GM21381 (cell line): ENCODE measurements around the gene NDUFAF8.

Source experiments
- ATAC-seq: cut with Tn5 transposase; IDR thresholded peaks from one replicate; pipeline ENCODE4 v1.9.1; 2021; ENCODE audit warnings: mild to moderate bottlenecking, moderate library complexity; ENCODE audit not compliant: unreplicated experiment

NDUFAF8 gene

GRCh38 chr17:81267390-81268067 lies 28.4 kb downstream of the NDUFAF8 start:
- ATAC-seq, result no peak

DNA sequence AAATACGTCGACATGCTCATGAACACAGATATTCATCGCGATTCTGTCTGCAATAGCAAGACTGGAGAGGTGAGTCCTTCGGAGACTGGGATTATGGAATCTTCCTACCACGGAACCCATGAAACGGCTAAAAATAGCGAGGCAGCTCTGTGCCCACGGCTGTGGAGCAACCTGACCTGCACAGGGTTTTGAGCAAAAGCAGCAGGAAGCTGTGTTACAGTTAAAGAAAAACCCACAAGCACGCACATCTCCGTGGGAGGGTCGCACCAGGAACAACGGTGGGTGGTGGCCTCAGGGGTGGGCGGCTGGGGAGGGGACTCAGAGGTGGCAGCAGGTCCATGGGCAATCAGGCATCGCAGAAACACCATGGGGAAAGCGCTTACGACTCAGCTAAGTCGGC lies 31.2 kb downstream of the NDUFAF8 start:
- ATAC-seq, result no peak

GRCh38 chr17:81271226-81271625 lies 32.1 kb downstream of the NDUFAF8 start:
- no peak for ATAC-seq

GRCh38 chr17:81272616-81273015 lies 33.5 kb downstream of the NDUFAF8 start:
- no peak for ATAC-seq

DNA sequence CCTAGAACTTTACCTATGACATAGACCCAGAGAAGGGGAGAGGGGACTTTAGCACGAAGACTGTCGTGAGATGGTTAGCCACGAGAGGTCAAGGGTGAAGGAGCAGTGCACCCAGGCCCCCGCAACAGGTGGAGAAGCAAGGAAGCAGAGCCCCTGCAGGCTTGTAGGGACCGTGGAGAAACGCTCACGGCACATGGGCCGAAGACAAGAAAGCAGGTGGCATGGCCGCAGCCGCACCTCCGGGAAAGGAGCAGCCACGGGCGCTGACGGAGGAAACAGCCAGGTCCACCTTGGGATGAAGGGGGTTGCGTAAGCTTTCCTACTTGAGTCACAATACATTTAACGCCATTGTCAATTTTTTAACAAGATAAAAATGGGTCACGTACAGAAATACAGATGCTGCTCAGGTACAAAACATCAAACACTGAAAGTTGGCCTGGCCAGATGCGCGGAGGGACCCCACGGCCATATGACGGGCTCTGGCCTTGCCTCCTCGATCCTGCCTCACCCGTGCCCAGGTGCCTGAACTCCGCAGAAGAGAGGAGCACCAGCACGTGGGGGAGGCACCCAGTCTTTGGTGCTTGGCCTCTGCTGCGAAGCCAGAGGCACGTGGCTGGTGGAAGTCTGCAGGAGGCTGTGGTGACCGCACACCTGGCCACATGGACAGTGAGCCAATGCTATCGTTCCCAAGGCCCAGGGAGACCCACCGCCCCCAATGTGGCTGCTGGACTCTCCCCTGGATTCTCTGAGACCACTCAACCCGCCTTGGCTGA lies 34.8 kb downstream of the NDUFAF8 start:
- ATAC-seq, result no peak

GRCh38 chr17:81274471-81274855 lies 35.3 kb downstream of the NDUFAF8 start:
- no peak for ATAC-seq

- no peak for ATAC-seq
These were observed 37.7 kb downstream of the NDUFAF8 start for GRCh38 chr17:81276781-81277180.

DNA sequence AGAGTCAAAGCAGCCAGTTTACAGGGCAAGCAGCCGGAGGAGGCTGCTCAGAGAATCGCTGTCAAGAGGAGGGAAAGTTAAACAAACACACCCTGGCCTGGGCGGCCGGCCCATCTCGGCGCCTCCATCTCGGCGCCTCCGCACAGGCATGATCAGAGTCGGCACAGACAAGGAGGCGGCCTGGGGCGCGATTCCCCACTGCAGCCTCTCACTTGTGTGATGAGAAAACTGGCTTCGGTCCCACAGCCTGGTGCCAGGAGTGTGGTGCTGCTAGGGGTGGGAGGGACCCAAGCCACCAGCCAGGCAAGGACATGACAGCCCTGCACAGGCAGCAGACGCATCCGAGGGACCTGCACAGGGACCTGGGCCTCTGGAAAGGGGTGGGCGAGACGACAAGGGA lies 38.3 kb downstream of the NDUFAF8 start:
- no peak for ATAC-seq

DNA sequence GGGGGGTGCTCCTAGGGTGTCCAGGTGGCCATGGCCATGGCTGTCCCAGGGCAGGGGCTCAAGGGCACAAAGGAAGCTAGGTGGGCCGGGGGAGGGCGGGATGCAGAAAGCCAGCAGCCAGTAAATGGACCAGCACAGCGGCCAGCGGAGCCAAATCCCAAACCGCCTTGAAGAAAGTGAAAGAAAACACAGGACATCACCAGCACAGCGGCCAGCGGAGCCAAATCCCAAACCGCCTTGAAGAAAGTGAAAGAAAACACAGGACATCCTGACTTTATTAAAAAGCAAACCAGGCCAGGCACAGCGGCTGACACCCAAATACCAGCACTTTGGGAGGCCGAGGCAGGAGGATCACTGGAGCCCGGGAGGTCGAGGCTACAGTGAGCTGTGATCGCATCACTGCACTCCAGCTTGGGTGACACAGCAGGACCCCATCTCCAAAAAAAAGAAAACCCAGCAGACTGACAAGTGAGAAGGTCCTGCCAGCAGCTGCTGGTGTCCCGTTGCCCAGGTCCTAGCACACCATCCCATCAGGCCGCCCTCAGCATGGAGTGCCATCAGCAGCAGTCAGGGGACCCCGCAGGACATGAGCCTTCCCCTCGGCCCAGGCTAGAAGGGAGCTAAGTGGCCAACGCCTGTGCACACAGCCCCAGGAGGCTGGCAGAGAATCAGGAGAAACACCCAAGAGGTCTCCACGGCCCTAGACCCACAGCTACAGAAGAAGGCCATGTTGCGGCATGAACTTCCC lies 39.0 kb downstream of the NDUFAF8 start:
- ATAC-seq, result no peak

DNA sequence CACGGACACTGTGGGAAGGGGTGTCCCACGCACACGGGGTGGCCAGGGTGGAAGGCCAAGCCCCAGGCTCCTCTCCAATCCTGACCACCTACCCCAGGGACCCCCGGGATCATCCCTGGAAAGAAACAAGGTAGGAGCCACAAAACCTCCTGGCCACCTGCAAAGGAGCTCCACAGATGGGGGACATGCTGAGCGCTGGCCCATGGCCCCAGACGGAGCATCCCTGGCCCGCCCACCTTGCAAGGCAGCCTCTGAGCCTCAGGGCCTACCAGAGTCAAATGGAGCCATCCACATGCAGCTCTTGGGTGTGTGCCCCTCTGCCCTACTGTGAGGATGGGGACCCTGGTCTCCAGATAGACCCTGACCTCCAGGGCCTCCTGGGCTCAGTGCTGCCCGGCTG lies 39.7 kb downstream of the NDUFAF8 start:
- no peak for ATAC-seq

GRCh38 chr17:81279278-81280275 lies 40.5 kb downstream of the NDUFAF8 start:
- no peak for ATAC-seq

GRCh38 chr17:81280571-81280970 lies 41.5 kb downstream of the NDUFAF8 start:
- ATAC-seq, result no peak

DNA sequence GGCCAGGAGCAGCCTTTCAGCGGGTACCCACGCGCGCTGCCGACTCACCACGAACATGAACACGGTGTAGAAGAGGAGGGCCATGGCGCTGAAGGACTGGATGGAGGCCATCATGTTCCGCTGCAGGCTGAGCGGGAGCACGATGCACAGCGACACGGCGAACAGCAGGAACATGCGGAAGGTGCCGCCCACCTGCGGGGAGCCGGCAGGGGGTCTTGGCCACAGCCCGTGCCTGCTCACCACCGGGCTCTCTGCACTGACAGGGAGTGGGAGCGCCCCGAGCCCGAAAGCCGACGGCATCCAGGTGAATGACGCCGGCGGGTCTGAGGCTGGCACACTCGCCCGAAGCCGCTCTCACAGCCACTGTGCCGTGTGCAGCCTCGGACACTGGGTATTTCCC lies 43.0 kb downstream of the NDUFAF8 start:
- ATAC-seq, result no peak

DNA sequence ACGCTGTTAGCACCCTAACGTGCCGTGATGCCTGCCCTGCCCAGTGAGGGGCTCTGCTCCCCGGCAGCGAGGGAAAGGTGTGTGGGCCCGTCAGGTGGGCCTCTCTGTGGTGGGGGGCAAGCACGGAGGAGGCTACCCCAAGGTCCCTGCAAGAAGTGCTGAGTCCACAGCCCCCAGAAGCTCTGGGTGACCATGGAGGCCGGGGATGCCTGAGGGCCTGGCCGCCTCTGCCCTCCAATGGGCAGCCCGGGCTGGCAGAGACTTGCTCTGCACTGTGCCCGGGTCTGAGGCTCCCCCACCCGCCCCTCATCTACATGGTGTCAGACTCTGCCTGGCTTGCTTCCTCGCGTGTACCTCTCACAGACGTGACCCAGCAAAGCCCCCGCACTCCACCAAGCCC lies 43.8 kb downstream of the NDUFAF8 start:
- ATAC-seq, result no peak

DNA sequence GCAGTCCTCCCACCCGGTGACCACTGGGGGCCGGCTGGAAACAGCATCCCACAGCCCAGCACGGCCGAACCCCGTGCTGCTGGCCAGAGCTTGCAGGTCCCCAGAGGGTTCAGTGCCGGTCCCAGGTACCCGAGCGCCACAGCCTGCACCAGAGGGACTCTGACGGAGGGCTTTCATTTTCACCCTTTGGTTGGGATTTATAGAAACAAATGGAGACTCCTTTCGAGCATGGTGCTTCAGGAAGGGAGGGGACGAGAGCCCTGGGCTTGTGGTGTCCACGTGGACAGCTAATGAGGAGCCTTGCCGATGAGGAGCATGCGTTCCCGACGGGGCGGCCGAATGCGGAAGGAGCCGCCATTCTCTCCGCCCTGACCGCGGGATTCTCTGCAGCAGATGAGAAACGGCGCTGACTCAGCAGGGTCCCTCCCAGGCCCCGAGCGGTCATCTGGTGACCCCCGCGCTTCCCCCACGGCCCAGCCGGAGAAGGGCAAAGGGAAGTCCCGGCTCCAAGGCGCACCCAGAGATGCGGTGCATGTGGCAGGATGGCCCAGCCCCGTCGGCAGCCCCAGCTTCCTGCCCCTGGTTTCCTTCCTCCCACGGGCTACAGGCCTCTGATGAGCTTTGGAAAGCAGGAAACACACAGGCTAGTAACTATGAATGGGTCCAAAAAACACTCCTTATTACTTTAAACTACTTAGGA lies 46.2 kb downstream of the NDUFAF8 start:
- no peak for ATAC-seq

DNA sequence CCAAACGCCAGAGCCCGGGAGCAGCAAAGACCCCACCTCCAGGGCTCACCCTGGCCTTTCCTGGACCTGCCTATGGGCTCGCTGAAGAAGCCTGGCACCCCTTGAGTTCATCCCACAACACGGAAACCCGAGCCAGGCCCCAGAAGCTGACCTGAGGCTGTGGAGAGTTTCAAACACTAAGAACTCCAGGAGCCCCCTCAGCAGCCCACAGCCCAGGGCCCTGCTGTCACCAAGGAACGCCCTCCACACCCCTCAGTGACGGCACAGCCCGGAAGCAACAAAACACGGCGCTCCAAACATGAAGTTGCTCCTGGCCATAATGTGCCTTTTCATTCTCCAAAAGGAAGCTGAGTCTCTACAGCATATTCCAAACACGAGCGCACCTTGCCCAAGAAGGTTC lies 46.8 kb downstream of the NDUFAF8 start:
- no peak for ATAC-seq

- ATAC-seq, result no peak
These were observed 47.5 kb downstream of the NDUFAF8 start for GRCh38 chr17:81286491-81287145.

GRCh38 chr17:81287152-81287551 lies 48.0 kb downstream of the NDUFAF8 start:
- ATAC-seq, result no peak

- ATAC-seq, result no peak
These were observed 48.8 kb downstream of the NDUFAF8 start for GRCh38 chr17:81287741-81288430.
